H9 (cell line): ENCODE measurements around the gene NECTIN1. TPM values are rescaled to one million over a fixed set of nuclear protein-coding genes. Genes with fewer than 3 reads are reported as not detected.

ENCODE experiments used
- DNase-seq: peaks from one replicate; pipeline ENCODE4 v3.0.0-alpha.2; 2017
- H2AFZ ChIP-seq: one replicate; pipeline ENCODE4 v1.6.1; 2013; ENCODE audit warnings: mild to moderate bottlenecking, low read length, control low read depth, moderate library complexity
- H2AK5ac ChIP-seq: 2 replicates; pipeline ENCODE4 v1.6.1; 2013; ENCODE audit warnings: low read length, control low read depth, mixed read lengths; ENCODE audit not compliant: insufficient read length
- H2BK120ac ChIP-seq: one replicate; pipeline ENCODE4 v1.6.1; 2013; ENCODE audit warnings: low read depth, mild to moderate bottlenecking, low read length, control low read depth, inconsistent platforms; ENCODE audit not compliant: poor library complexity, severe bottlenecking
- H2BK12ac ChIP-seq: 2 replicates; pipeline ENCODE4 v1.6.1; 2013; ENCODE audit warnings: low read length, control low read depth, mixed read lengths, low read depth; ENCODE audit not compliant: insufficient read length
- H2BK15ac ChIP-seq: 2 replicates; pipeline ENCODE4 v1.6.1; 2013; ENCODE audit warnings: low read depth, low read length, control low read depth
- H2BK20ac ChIP-seq: one replicate; pipeline ENCODE4 v1.6.1; 2013; ENCODE audit warnings: low read depth, mild to moderate bottlenecking, low read length, control low read depth, inconsistent platforms; ENCODE audit not compliant: poor library complexity, severe bottlenecking
- H2BK5ac ChIP-seq: 2 replicates; pipeline ENCODE4 v1.6.1; 2013; ENCODE audit warnings: low read length, control low read depth, mixed read lengths; ENCODE audit not compliant: insufficient read length
- H3K14ac ChIP-seq: 2 replicates; pipeline ENCODE4 v1.6.1; 2013; ENCODE audit warnings: low read length, control low read depth; ENCODE audit not compliant: insufficient read depth
- H3K18ac ChIP-seq: 2 replicates; pipeline ENCODE4 v1.6.1; 2013; ENCODE audit warnings: low read depth, mild to moderate bottlenecking, mixed read lengths, low read length, control low read depth; ENCODE audit not compliant: insufficient read length
- H3K23ac ChIP-seq: 2 replicates; pipeline ENCODE4 v1.6.1; 2013; ENCODE audit warnings: low read length, control low read depth, mixed read lengths, low read depth; ENCODE audit not compliant: insufficient read length
- H3K23me2 ChIP-seq: 2 replicates; pipeline ENCODE4 v1.6.1; 2013; ENCODE audit warnings: low read depth, mild to moderate bottlenecking, mixed read lengths, low read length, control low read depth; ENCODE audit not compliant: insufficient read length, poor library complexity, severe bottlenecking
- H3K27ac ChIP-seq: 2 replicates; pipeline ENCODE4 v1.5.1; 2013; ENCODE audit warnings: low read length, control low read depth, mixed read lengths, low read depth; ENCODE audit not compliant: insufficient read length
- H3K27me3 ChIP-seq: 2 replicates; pipeline ENCODE4 v1.6.1; 2013; ENCODE audit warnings: low read length, control low read depth, inconsistent platforms; ENCODE audit not compliant: insufficient read depth
- H3K4ac ChIP-seq: 2 replicates; pipeline ENCODE4 v1.6.1; 2013; ENCODE audit warnings: low read depth, mild to moderate bottlenecking, control low read depth, inconsistent platforms, low read length, moderate library complexity
- H3K4me1 ChIP-seq: 2 replicates; pipeline ENCODE4 v1.6.1; 2013; ENCODE audit warnings: low read length, control low read depth, inconsistent platforms; ENCODE audit not compliant: insufficient read depth
- H3K4me2 ChIP-seq: 2 replicates; pipeline ENCODE4 v1.6.1; 2013; ENCODE audit warnings: low read length, control low read depth, mixed read lengths; ENCODE audit not compliant: insufficient read length, insufficient read depth
- H3K56ac ChIP-seq: 2 replicates; pipeline ENCODE4 v1.6.1; 2013; ENCODE audit warnings: low read depth, mild to moderate bottlenecking, mixed read lengths, low read length, control low read depth; ENCODE audit not compliant: insufficient read length
- H3K79me1 ChIP-seq: 2 replicates; pipeline ENCODE4 v1.6.1; 2013; ENCODE audit warnings: low read depth, mild to moderate bottlenecking, moderate library complexity, low read length, control low read depth, inconsistent platforms; ENCODE audit not compliant: insufficient read depth, poor library complexity, severe bottlenecking
- H3K79me2 ChIP-seq: 2 replicates; pipeline ENCODE4 v1.6.1; 2013; ENCODE audit warnings: low read length, control low read depth, inconsistent platforms; ENCODE audit not compliant: insufficient read depth
- H3K9ac ChIP-seq: 2 replicates; pipeline ENCODE4 v1.6.1; 2013; ENCODE audit warnings: low read length, control low read depth, mixed read lengths; ENCODE audit not compliant: insufficient read length; ENCODE audit errors: extremely low read depth
- H3K9me3 ChIP-seq: one replicate; pipeline ENCODE4 v1.6.1; 2013; ENCODE audit warnings: low read depth, low read length, inconsistent platforms; ENCODE audit not compliant: control insufficient read depth
- H3T11ph ChIP-seq: one replicate; pipeline ENCODE4 v1.6.1; 2013; ENCODE audit warnings: mild to moderate bottlenecking, low read length, control low read depth, inconsistent platforms
- H4K20me1 ChIP-seq: one replicate; pipeline ENCODE4 v1.6.1; 2013; ENCODE audit not compliant: control insufficient read depth, insufficient read length, insufficient read depth
- H4K5ac ChIP-seq: 2 replicates; pipeline ENCODE4 v1.6.1; 2013; ENCODE audit warnings: low read depth, mild to moderate bottlenecking, mixed read lengths, low read length, control low read depth; ENCODE audit not compliant: insufficient read length
- H4K8ac ChIP-seq: replicated peaks from 2 replicates; pipeline ENCODE4 v1.6.1; 2013; ENCODE audit warnings: low read length, control low read depth, mixed read lengths, low read depth; ENCODE audit not compliant: insufficient read length
- H4K91ac ChIP-seq: 2 replicates; pipeline ENCODE4 v1.6.1; 2013; ENCODE audit warnings: low read depth, mild to moderate bottlenecking, moderate library complexity, mixed read lengths, low read length, control low read depth; ENCODE audit not compliant: insufficient read length
- H3K27ac Mint-ChIP-seq, 3 experiments: 2 replicates in 2 of 3; 3 replicates in 1 of 3; pipeline ENCODE4 v1.8.0; 2020 to 2021; ENCODE audit warnings: mixed read lengths in 3 of 3, mild to moderate bottlenecking in 1 of 3, moderate library complexity in 1 of 3
- H3K27me3 Mint-ChIP-seq: 2 replicates; pipeline ENCODE4 v1.8.0; 2021; ENCODE audit warnings: low read depth, mild to moderate bottlenecking, moderate library complexity, mixed read lengths
- H3K36me3 Mint-ChIP-seq, 3 experiments: 2 replicates in 2 of 3; 3 replicates in 1 of 3; pipeline ENCODE4 v1.8.0; 2020 to 2021; ENCODE audit warnings: low read depth in 3 of 3, mixed read lengths in 3 of 3; ENCODE audit not compliant: insufficient read depth in 1 of 3
- H3K4me1 Mint-ChIP-seq, 2 experiments: 2 replicates each; pipeline ENCODE4 v1.8.0; 2020; ENCODE audit warnings: mixed read lengths in 2 of 2
- H3K4me3 Mint-ChIP-seq, 2 experiments: 2 replicates in 1 of 2; 3 replicates in 1 of 2; pipeline ENCODE4 v1.8.0; 2020 to 2021; ENCODE audit warnings: mild to moderate bottlenecking in 2 of 2, mixed read lengths in 2 of 2, moderate library complexity in 1 of 2
- H3K9me3 Mint-ChIP-seq, 2 experiments: 2 replicates in 1 of 2; 3 replicates in 1 of 2; pipeline ENCODE4 v1.8.0; 2020; ENCODE audit warnings: mild to moderate bottlenecking in 2 of 2, mixed read lengths in 2 of 2, moderate library complexity in 1 of 2
- WGBS: extraction: QIAGEN DNeasy Blood & Tissue Kit; methylation state at CpG from one replicate; pipeline ENCODE4 v1.1.7; 2013; ENCODE audit warnings: missing lambda C conversion rate, low lambda C conversion rate, mixed read lengths; ENCODE audit not compliant: insufficient read length; ENCODE audit errors: extremely low coverage; 5-methylcytosine and 5-hydroxymethylcytosine counted together
- total RNA-seq: library from RNA; stranded (reverse); gene quantifications from 2 replicates; pipeline ENCODE4 v1.2.1, GENCODE V29; 2021
- TF ChIP-seq, protein P1 (sequence below): fragments of 200-600 bp; sonication (generic); conservative IDR thresholded peaks from 3 replicates; pipeline ENCODE4 v1.8.0; 2021; ENCODE audit warnings: antibody characterized with exemption, mild to moderate bottlenecking

Gene NECTIN1
- total RNA-seq, 1 experiment from 2014 or later, result 113 TPM

DNA sequence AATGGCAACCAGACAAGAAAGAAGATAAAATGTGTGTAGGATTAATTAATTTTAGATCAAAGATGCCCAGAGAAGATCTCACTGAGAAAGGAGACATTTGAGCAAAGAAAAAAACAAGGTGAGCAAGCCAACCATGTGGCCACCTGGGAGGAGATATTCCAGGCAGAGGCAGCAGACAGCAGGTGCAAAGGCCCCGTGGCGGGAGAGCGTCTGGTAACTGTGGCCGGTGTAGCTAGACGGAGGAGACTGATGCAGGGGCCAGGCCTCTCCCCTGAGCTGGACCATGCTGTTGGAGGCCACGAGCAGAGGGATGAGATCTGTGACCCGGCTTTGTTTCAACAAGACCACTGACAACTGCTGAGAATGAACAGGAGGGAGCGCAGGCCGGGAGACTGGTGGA lies 23.6 kb downstream of the NECTIN1 start:
- H3K14ac ChIP-seq, result no peak overlapping the region
- H2AK5ac ChIP-seq, result no peak overlapping the region
- H2BK120ac ChIP-seq, result no peak overlapping the region
- no peak overlapping the region for H3K9ac ChIP-seq
- H3K79me2 ChIP-seq, result peaks cover 14% of the 10 kb centered on the region; the same call in 1 of the 2 replicates
- H2BK15ac ChIP-seq, result no peak overlapping the region
- no peak overlapping the region for H3K18ac ChIP-seq
- H4K91ac ChIP-seq, result no peak overlapping the region
- TF ChIP-seq, protein P1, sequence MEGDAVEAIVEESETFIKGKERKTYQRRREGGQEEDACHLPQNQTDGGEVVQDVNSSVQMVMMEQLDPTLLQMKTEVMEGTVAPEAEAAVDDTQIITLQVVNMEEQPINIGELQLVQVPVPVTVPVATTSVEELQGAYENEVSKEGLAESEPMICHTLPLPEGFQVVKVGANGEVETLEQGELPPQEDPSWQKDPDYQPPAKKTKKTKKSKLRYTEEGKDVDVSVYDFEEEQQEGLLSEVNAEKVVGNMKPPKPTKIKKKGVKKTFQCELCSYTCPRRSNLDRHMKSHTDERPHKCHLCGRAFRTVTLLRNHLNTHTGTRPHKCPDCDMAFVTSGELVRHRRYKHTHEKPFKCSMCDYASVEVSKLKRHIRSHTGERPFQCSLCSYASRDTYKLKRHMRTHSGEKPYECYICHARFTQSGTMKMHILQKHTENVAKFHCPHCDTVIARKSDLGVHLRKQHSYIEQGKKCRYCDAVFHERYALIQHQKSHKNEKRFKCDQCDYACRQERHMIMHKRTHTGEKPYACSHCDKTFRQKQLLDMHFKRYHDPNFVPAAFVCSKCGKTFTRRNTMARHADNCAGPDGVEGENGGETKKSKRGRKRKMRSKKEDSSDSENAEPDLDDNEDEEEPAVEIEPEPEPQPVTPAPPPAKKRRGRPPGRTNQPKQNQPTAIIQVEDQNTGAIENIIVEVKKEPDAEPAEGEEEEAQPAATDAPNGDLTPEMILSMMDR, result no peak
- H4K8ac ChIP-seq, result no peak overlapping the region
- H2BK12ac ChIP-seq, result no peak overlapping the region
- Mint-ChIP-seq H3K4me1 (peaks cover 34 to 42% of the 10 kb centered on the region in 2 experiments), H3K4me3 (no peak overlapping the region), H3K36me3 (peaks cover 0 to 15% (median 10%) of the 10 kb centered on the region in 3 experiments), H3K27ac (no peak overlapping the region), H3K9me3 (no peaks in the 10 kb centered on the region; a peak in 1 of 5 replicates), H3K27me3 (no peaks in the 10 kb centered on the region)
- H3K56ac ChIP-seq, result no peak overlapping the region
- no peak for DNase-seq
- no peak overlapping the region for H3K23ac ChIP-seq
- H3K9me3 ChIP-seq, result no peaks in the 10 kb centered on the region
- peaks cover 3% of the 10 kb centered on the region for H4K20me1 ChIP-seq
- H3K4me2 ChIP-seq, result no peak overlapping the region
- H2BK20ac ChIP-seq, result no peak overlapping the region
- WGBS, result no CpG with 5 or more reads among the region's 9 CpGs
- H2AFZ ChIP-seq, result no peak overlapping the region
- no peak overlapping the region for H4K5ac ChIP-seq
- no peaks in the 10 kb centered on the region for H3K23me2 ChIP-seq
- H3K4me1 ChIP-seq, result peaks cover 2% of the 10 kb centered on the region; the same call in 1 of the 2 replicates
- peaks cover 18% of the 10 kb centered on the region for H3K79me1 ChIP-seq
- no peak overlapping the region for H3K27ac ChIP-seq
- no peak overlapping the region for H3K4ac ChIP-seq
- H3T11ph ChIP-seq, result no peak overlapping the region
- H2BK5ac ChIP-seq, result no peak overlapping the region
- no peaks in the 10 kb centered on the region for H3K27me3 ChIP-seq
